HUES48 (cell line): ENCODE data around the gene WDFY4.

Experiments used
- H3K27ac ChIP-seq: one replicate; pipeline ENCODE4 v1.7.0; 2013; ENCODE audit warnings: low read depth, low read length, inconsistent platforms
- H3K27me3 ChIP-seq: 2 replicates; pipeline ENCODE4 v1.6.1; 2013; ENCODE audit warnings: mild to moderate bottlenecking, low read length; ENCODE audit not compliant: control insufficient read depth, insufficient read depth
- H3K36me3 ChIP-seq: 2 replicates; pipeline ENCODE4 v1.6.1; 2013; ENCODE audit warnings: low read length; ENCODE audit not compliant: control insufficient read depth, insufficient read depth
- H3K4me1 ChIP-seq: 2 replicates; pipeline ENCODE4 v1.6.1; 2013; ENCODE audit warnings: mild to moderate bottlenecking, low read length; ENCODE audit not compliant: control insufficient read depth, insufficient read depth
- H3K4me3 ChIP-seq: 2 replicates; pipeline ENCODE4 v1.5.1; 2013; ENCODE audit warnings: mild to moderate bottlenecking, low read depth, low read length
- H3K9ac ChIP-seq: 2 replicates; pipeline ENCODE4 v1.6.1; 2013; ENCODE audit warnings: mild to moderate bottlenecking, low read depth, low read length, moderate library complexity
- H3K9me3 ChIP-seq: 2 replicates; pipeline ENCODE4 v1.6.1; 2013; ENCODE audit warnings: low read length; ENCODE audit not compliant: control insufficient read depth, insufficient read depth

Gene WDFY4

DNA sequence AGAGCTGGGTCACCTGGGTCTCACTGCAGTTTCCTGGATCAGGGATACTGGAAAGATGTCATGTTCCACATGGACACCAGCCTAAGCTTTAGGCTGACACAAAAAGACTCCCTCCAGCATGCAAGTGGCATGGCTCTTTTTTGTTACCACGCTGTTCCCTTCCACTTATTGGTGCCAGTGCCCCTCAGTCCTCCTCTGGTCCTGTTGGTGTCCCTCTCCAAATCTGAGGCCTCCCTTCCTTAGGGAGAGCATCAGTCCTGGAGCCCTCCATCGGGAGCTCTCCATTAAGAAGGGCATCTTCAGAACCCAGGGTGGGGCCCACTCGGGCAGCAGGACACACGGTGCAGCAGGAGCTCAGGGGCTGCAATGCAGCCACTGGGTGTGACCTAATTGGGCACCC lies 331.0 kb downstream of the WDFY4 start:
- Histone ChIP-seq H3K4me3 (no peak overlapping the region), H3K36me3 (no peaks in the 10 kb centered on the region), H3K9me3 (no peaks in the 10 kb centered on the region), H3K27ac (no peak overlapping the region), H3K27me3 (no peaks in the 10 kb centered on the region), H3K4me1 (no peaks in the 10 kb centered on the region), H3K9ac (no peak overlapping the region)

DNA sequence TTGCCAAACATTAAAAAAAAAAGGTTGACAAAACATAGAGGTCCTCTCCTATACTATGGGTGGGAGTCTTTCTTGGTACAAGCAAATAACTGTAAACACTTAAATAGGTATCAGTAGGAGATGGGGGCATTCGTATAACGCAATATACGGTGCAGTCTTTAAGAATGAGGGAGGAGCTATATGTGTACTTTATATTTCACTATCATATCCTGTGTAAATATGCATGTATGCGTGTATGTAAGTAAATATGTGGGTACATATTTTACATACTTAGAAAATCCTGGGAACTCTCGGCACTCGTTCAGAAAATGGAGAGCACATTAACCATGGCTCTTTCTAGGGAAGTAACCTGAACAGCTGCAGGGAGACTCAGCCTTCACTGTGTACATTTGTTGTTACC lies 337.0 kb downstream of the WDFY4 start:
- H3K36me3 ChIP-seq, result no peaks in the 10 kb centered on the region
- no peak overlapping the region for H3K27ac ChIP-seq
- no peaks in the 10 kb centered on the region for H3K9me3 ChIP-seq
- H3K4me3 ChIP-seq, result no peak overlapping the region
- no peaks in the 10 kb centered on the region for H3K27me3 ChIP-seq
- H3K9ac ChIP-seq, result no peak overlapping the region
- no peaks in the 10 kb centered on the region for H3K4me1 ChIP-seq

DNA sequence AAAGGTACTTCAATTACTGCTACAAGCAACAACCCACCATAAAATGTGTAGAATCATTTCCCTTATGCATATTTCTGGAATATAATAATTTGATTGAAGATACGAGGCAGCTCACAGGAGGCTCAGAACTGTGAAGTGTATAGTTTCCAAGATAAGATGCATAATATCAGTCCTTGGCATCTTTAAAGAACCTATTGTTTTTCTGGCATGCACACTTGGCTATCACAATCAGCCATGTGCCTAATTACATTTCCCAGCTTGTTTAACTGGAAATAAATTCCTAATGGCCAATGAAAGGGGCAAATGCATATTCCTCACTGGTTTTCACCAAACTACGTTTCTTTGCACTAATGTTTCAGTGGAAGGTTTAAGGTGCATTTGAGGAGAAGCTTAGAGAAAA lies 338.4 kb downstream of the WDFY4 start:
- H3K9me3 ChIP-seq, result no peaks in the 10 kb centered on the region
- H3K27me3 ChIP-seq, result no peaks in the 10 kb centered on the region
- no peak overlapping the region for H3K4me3 ChIP-seq
- H3K27ac ChIP-seq, result no peak overlapping the region
- H3K36me3 ChIP-seq, result no peaks in the 10 kb centered on the region
- no peak overlapping the region for H3K9ac ChIP-seq
- H3K4me1 ChIP-seq, result no peaks in the 10 kb centered on the region

DNA sequence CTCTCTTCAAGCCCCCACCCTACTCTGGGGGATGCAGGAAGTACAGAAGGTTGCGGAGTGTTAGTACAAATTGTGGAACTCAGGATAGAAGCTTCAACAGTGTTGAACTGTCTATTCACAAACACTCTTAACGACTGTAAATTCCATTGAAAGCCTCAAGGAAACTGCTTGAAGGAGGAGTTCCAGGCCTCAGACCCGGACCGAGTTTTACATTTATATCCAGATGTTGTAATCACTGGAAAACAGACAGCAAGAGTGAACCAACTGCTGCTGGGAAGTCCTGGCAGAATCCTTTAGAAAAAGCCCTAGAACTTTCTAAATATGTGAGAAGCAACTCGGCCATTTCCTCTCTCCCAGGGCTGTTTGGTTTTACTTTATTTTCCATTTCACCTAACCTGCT lies 339.1 kb downstream of the WDFY4 start:
- no peaks in the 10 kb centered on the region for H3K36me3 ChIP-seq
- no peak overlapping the region for H3K4me3 ChIP-seq
- H3K27ac ChIP-seq, result no peak overlapping the region
- no peak overlapping the region for H3K9ac ChIP-seq
- H3K4me1 ChIP-seq, result no peaks in the 10 kb centered on the region
- H3K9me3 ChIP-seq, result no peaks in the 10 kb centered on the region
- H3K27me3 ChIP-seq, result no peaks in the 10 kb centered on the region

DNA sequence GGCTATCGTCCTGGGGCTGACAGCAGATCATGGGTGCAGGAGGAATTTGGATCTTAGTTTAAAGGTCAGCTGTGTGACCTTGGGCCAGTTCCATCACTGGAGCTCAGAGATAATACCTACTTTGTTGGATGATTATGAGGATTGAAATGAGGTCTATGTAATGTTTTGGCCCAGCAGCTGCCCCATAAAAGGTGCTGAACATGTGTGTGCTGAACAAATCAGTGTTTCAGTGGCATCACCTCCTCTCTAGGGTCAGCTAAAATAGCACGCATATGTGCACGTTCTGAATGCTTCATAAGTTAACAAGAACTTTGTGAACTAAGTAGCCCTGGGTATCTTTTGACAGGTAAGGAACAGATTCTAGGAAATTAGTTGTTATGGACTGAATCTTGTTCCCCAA lies 339.8 kb downstream of the WDFY4 start:
- Histone ChIP-seq H3K9ac (no peak overlapping the region), H3K36me3 (no peaks in the 10 kb centered on the region), H3K4me3 (no peak overlapping the region), H3K27me3 (no peaks in the 10 kb centered on the region), H3K9me3 (no peaks in the 10 kb centered on the region), H3K27ac (no peak overlapping the region), H3K4me1 (no peaks in the 10 kb centered on the region)

DNA sequence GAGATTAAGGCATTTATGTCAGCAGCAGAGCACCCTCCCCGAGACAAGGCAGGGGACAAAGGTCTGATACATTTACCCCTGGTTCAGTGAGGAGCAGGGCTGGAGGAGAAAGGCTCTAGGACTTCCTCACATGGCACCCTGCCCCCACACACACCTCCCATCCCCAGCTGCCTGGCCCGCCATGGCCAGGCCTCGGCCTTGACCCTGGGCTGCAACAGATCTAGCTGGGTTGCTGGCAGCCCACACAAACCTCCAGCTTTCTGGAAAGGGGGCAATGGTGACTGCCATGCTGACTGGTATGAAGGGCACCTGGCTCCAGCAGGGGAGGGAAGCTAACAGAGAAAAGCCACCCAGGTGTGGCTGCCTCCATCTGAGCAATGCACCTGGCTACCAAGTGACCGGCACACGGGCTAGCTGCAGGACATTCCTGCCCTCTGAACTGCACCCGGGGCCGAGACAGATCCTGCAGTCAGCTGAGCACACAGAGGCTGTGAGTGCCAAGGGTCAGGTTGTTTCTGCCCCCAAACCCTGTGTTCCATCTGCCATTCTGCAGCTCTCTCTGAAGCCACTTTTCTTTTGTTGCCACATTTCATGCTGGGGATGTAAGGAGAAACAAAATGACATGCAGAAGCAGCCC lies 340.8 kb downstream of the WDFY4 start:
- no peak overlapping the region for H3K4me3 ChIP-seq
- no peak overlapping the region for H3K27ac ChIP-seq
- no peak overlapping the region for H3K9ac ChIP-seq
- no peaks in the 10 kb centered on the region for H3K4me1 ChIP-seq
- H3K27me3 ChIP-seq, result no peaks in the 10 kb centered on the region
- no peaks in the 10 kb centered on the region for H3K9me3 ChIP-seq
- no peaks in the 10 kb centered on the region for H3K36me3 ChIP-seq

DNA sequence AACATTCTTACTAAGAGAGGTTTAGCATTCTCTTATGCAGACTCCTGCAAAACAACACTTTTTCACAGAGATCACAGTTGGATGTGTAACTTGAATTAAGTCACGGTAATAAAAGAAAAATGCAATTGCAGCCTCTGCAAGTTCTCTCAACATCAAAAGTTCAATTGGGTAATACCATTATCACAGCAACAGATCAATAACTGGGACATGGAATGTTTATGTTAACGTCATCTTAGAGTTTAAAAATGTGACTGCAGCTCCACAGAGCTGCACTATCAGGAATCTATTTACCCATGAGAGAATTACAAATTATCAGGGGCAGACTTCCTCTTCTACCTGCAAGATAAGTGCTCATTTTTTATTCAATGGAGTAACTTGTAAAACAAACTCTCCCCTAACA lies 344.0 kb downstream of the WDFY4 start:
- Histone ChIP-seq H3K9ac (no peak overlapping the region), H3K27me3 (no peaks in the 10 kb centered on the region), H3K4me1 (no peaks in the 10 kb centered on the region), H3K27ac (no peak overlapping the region), H3K9me3 (no peaks in the 10 kb centered on the region), H3K36me3 (no peaks in the 10 kb centered on the region), H3K4me3 (no peak overlapping the region)

DNA sequence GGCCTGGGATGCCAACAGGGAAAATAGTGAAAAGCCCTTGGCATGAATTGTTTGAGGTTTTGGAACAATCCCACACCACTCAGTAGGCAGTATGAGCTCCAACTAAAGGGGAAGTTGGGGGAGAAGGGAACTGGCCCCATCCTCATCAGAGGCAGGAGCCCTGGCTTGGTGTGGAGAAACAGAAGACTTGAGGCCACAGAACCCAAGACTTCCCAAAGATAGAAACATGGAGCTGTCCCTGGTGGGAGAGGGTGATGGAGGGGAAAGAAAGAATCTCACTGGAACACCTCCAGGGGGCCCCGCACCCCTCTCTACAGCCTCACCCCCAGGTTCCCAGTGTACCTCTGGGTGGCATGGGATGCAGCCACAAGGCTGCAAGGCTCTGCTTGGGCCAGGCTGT lies 345.0 kb downstream of the WDFY4 start:
- no peak overlapping the region for H3K4me3 ChIP-seq
- no peak overlapping the region for H3K27ac ChIP-seq
- H3K4me1 ChIP-seq, result no peaks in the 10 kb centered on the region
- no peaks in the 10 kb centered on the region for H3K9me3 ChIP-seq
- no peak overlapping the region for H3K9ac ChIP-seq
- H3K27me3 ChIP-seq, result no peaks in the 10 kb centered on the region
- H3K36me3 ChIP-seq, result no peaks in the 10 kb centered on the region
